ENCODE data around the gene NDUFB2. TPM values are rescaled to one million over a fixed set of nuclear protein-coding genes. Genes with fewer than 3 reads are reported as not detected.
A peak's percentile ranks its signal among the peaks of the same experiment; 100 is the strongest.

NDUFB2 gene
- total and polyA plus RNA-seq, 4 experiments from 2014 or later, result 94.4 to 639 (median 254) TPM

- no peaks in the 10 kb centered on the region for H3K36me3 ChIP-seq (ENCODE audit: insufficient read depth, low read length)
- POLR2A ChIA-PET (ENCODE audit: partially characterized antibody), result interaction anchor here (0.7 to 3.6 kb wide), 11 partner anchors 10 to 497 kb away, joined by 3 to 57 read pairs (median 5); partner anchors contain the start of gene NDUFB2
- peaks cover 16 to 39% (median 18%) of the 10 kb centered on the region in 4 donors for H3K4me1 Mint-ChIP-seq
- DNase-seq, result peak in 1 of 5 donors; percentile 66
- peak within 1 kb of the TSS; percentile 61 to 65 for H3K4me3 ChIP-seq (ENCODE audit: low read length in 2 of 2)
- no peaks in the 10 kb centered on the region for H3K9me3 ChIP-seq (ENCODE audit: control insufficient read depth in 1 of 2, low read length in 2 of 2)
- H3K27ac Mint-ChIP-seq, result peak within 1 kb of the TSS; percentile 90 to 94 (median 92)
- H3K27me3 ChIP-seq (ENCODE audit: insufficient read depth, low read length), result no peaks in the 10 kb centered on the region
- CTCF ChIA-PET (ENCODE audit: partially characterized antibody), result interaction anchor here (0.8 to 1.8 kb wide), 7 partner anchors 10 to 195 kb away, joined by 3 read pairs; partner anchors contain the start of gene NDUFB2
- intact Hi-C loops (cut with micrococcal nuclease), result loop anchor here (1.0 to 10.0 kb wide), 4 partner anchors 24 to 1328 kb away; partner anchors contain the start of genes FMC1, MKRN1, MRPS33 and NDUFB2
- H3K9me3 Mint-ChIP-seq, result no peaks in the 10 kb centered on the region
- peak within 1 kb of the TSS; percentile 74 for H3K27ac ChIP-seq (ENCODE audit: low read depth, low read length)
- H3K36me3 Mint-ChIP-seq, result peaks cover 8 to 13% of the 10 kb centered on the region in 2 donors
- H3K4me3 Mint-ChIP-seq, result peak within 1 kb of the TSS; percentile 81 to 95 (median 88)
- no peaks in the 10 kb centered on the region for H3K27me3 Mint-ChIP-seq
- peaks cover 28% of the 10 kb centered on the region for H3K4me1 ChIP-seq (ENCODE audit: insufficient read depth, low read length)
These were observed 24.0 kb upstream of the NDUFB2 start, which contains the start of gene ADCK2 for GRCh38 chr7:140672382-140673062. ADCK2 (plus strand) TSS chr7:140672945; CDS start chr7:140673331, 386 bp downstream.

DNA sequence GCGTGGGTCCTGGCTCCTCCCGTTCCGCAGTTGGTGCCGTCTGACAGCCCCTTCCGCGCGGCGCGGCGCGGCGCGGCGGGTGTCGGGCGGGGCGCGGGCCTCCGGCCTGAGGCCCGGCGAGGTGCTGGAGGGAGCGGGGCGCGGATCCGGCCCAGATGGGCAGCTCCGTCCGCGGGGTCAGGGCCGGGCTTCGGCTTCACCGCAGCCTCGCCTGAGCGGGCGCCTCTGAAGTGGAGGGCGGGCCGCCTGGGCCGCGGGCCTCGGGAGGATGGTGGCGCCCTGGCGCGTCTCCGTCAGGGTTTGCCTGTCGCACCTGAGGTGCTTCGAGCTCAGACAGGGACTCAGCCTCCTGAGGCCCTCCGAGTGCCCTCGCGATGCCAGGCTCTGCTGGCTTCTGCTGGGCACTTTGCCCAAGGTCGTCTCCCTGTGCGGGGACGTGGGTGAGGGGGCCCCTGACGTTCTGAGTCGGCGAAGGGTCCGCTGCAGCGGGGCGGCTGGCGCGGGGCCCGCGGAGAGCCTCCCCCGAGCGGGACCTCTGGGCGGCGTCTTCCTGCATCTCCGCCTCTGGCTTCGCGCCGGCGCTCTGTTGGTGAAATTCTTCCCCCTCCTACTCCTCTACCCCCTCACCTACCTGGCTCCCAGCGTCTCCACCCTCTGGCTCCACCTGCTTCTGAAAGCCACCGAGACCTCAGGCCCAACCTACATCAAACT is 23.3 kb upstream of the NDUFB2 start:
- Mint-ChIP-seq H3K27ac (peak overlapping the region; percentile 82 to 94 (median 92)), H3K4me3 (peak overlapping the region; percentile 81 to 95 (median 88)), H3K4me1 (peaks cover 17 to 42% (median 22%) of the 10 kb centered on the region in 4 donors), H3K27me3 (no peaks in the 10 kb centered on the region), H3K9me3 (no peaks in the 10 kb centered on the region), H3K36me3 (peaks cover 15 to 20% of the 10 kb centered on the region in 2 donors)
- ChIA-PET CTCF (ENCODE audit: partially characterized antibody) (interaction anchor here (0.8 to 1.8 kb wide), 8 partner anchors 9 to 342 kb away, joined by 3 to 4 read pairs (median 3); partner anchors contain the start of genes MRPS33 and NDUFB2), POLR2A (ENCODE audit: partially characterized antibody) (interaction anchor here (0.7 to 3.6 kb wide), 15 partner anchors 9 to 498 kb away, joined by 3 to 57 read pairs (median 4); partner anchors contain the start of gene NDUFB2)
- Histone ChIP-seq H3K4me3 (ENCODE audit: low read length in 2 of 2) (peak overlapping the region; percentile 61 to 65), H3K36me3 (ENCODE audit: insufficient read depth, low read length) (peaks cover 4% of the 10 kb centered on the region), H3K27me3 (ENCODE audit: insufficient read depth, low read length) (no peaks in the 10 kb centered on the region), H3K4me1 (ENCODE audit: insufficient read depth, low read length) (peaks cover 28% of the 10 kb centered on the region), H3K27ac (ENCODE audit: low read depth, low read length) (peak overlapping the region; percentile 74), H3K9me3 (ENCODE audit: control insufficient read depth in 1 of 2, low read length in 2 of 2) (no peaks in the 10 kb centered on the region)
- peak; percentile 68 to 78 (median 74) for DNase-seq
- intact Hi-C loops (cut with micrococcal nuclease), result loop anchor here (1.0 to 10.0 kb wide), 4 partner anchors 23 to 1328 kb away; partner anchors contain the start of genes FMC1, MKRN1, MRPS33 and NDUFB2

DNA sequence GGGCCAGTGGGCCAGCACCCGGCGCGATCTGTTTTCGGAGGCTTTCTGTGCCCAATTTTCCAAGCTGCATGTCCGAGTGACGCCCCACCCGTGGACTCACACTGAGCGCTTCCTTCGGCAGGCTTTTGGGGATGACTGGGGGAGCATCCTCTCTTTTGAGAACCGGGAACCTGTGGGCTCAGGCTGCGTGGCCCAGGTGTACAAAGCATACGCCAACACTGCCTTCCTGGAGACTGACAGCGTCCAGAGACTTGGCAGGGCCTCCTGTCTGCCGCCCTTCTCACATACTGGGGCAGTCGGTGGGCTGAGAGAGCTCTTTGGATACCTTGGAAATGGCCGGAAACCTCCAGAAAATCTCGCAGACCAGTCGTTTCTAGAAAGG is 22.7 kb upstream of the NDUFB2 start:
- Histone ChIP-seq H3K4me1 (ENCODE audit: insufficient read depth, low read length) (peaks cover 28% of the 10 kb centered on the region), H3K9me3 (ENCODE audit: control insufficient read depth in 1 of 2, low read length in 2 of 2) (no peaks in the 10 kb centered on the region), H3K27ac (ENCODE audit: low read depth, low read length) (peak overlapping the region; percentile 74), H3K27me3 (ENCODE audit: insufficient read depth, low read length) (no peaks in the 10 kb centered on the region), H3K36me3 (ENCODE audit: insufficient read depth, low read length) (peaks cover 4% of the 10 kb centered on the region), H3K4me3 (ENCODE audit: low read length in 2 of 2) (peak overlapping the region; percentile 61 to 65)
- Mint-ChIP-seq H3K9me3 (no peaks in the 10 kb centered on the region), H3K36me3 (peaks cover 20 to 24% of the 10 kb centered on the region in 2 donors), H3K4me3 (peak overlapping the region; percentile 81 to 95 (median 88)), H3K4me1 (peaks cover 17 to 42% (median 22%) of the 10 kb centered on the region in 4 donors), H3K27me3 (no peaks in the 10 kb centered on the region), H3K27ac (peak overlapping the region; percentile 82 to 94 (median 92))
- CTCF ChIA-PET (ENCODE audit: partially characterized antibody), result interaction anchor here (0.9 to 1.8 kb wide), 9 partner anchors 9 to 342 kb away, joined by 3 to 6 read pairs (median 3); partner anchors contain the start of genes MRPS33 and NDUFB2
- POLR2A ChIA-PET (ENCODE audit: partially characterized antibody), result interaction anchor here (0.6 to 3.6 kb wide), 12 partner anchors 8 to 876 kb away, joined by 3 to 57 read pairs (median 4); partner anchors contain the start of gene NDUFB2
- DNase-seq, result no peak
- intact Hi-C loops (cut with micrococcal nuclease), result loop anchor here (1.0 to 10.0 kb wide), 4 partner anchors 23 to 1329 kb away; partner anchors contain the start of genes FMC1, MKRN1, MRPS33 and NDUFB2

DNA sequence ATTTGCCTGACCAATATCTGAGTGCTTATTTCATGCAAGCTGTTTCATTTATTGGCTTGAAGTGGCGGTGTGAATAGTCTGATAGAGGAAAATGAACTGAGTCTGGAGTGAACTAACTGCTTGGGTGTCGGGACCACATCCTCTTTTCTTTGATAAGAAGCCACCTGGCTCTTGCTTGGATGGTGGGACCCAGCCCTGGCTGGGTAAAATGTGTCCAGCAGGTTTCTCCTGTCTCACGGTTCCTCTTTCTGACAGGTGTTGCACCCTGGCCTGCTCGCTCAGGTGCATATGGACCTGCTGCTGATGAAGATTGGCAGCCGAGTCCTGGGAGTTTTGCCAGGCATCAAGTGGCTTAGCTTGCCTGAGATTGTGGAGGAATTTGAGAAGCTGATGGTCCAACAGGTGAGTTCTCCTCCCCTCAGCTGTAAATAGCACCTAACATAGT is 22.1 kb upstream of the NDUFB2 start:
- ChIA-PET CTCF (ENCODE audit: partially characterized antibody) (interaction anchor here (0.9 to 1.8 kb wide), 6 partner anchors 10 to 341 kb away, joined by 3 to 6 read pairs (median 4); partner anchors contain the start of gene MRPS33), POLR2A (ENCODE audit: partially characterized antibody) (interaction anchor here (0.6 to 3.6 kb wide), 5 partner anchors 22 to 1640 kb away, joined by 3 to 57 read pairs (median 13); partner anchors contain the start of gene NDUFB2)
- Mint-ChIP-seq H3K4me1 (peaks cover 17 to 42% (median 22%) of the 10 kb centered on the region in 4 donors), H3K4me3 (peak overlapping the region; percentile 72 to 95 (median 86)), H3K27ac (peak overlapping the region; percentile 82 to 94 (median 92)), H3K9me3 (no peaks in the 10 kb centered on the region), H3K27me3 (no peaks in the 10 kb centered on the region), H3K36me3 (peaks cover 25 to 30% of the 10 kb centered on the region in 2 donors)
- no peak overlapping the region for H3K27ac ChIP-seq (ENCODE audit: low read depth, low read length)
- H3K36me3 ChIP-seq (ENCODE audit: insufficient read depth, low read length), result peaks cover 4% of the 10 kb centered on the region
- no peaks in the 10 kb centered on the region for H3K27me3 ChIP-seq (ENCODE audit: insufficient read depth, low read length)
- H3K9me3 ChIP-seq (ENCODE audit: control insufficient read depth in 1 of 2, low read length in 2 of 2), result no peaks in the 10 kb centered on the region
- intact Hi-C loops (cut with micrococcal nuclease), result loop anchor here (10.0 kb wide), 1 partner anchor 1330 kb away; the partner anchor contains the start of gene FMC1
- DNase-seq, result no peak
- H3K4me1 ChIP-seq (ENCODE audit: insufficient read depth, low read length), result peaks cover 28% of the 10 kb centered on the region
- H3K4me3 ChIP-seq (ENCODE audit: low read length in 2 of 2), result no peak overlapping the region

- Histone ChIP-seq H3K36me3 (ENCODE audit: insufficient read depth, low read length) (peaks cover 4% of the 10 kb centered on the region), H3K4me3 (ENCODE audit: low read length in 2 of 2) (no peak overlapping the region), H3K27me3 (ENCODE audit: insufficient read depth, low read length) (no peaks in the 10 kb centered on the region), H3K27ac (ENCODE audit: low read depth, low read length) (no peak overlapping the region), H3K4me1 (ENCODE audit: insufficient read depth, low read length) (peaks cover 28% of the 10 kb centered on the region), H3K9me3 (ENCODE audit: control insufficient read depth in 1 of 2, low read length in 2 of 2) (no peaks in the 10 kb centered on the region)
- peaks cover 17 to 42% (median 22%) of the 10 kb centered on the region in 4 donors for H3K4me1 Mint-ChIP-seq
- CTCF ChIA-PET (ENCODE audit: partially characterized antibody), result interaction anchor here (0.9 to 1.5 kb wide), 7 partner anchors 10 to 340 kb away, joined by 3 to 6 read pairs (median 3); partner anchors contain the start of gene MRPS33
- no peaks in the 10 kb centered on the region for H3K9me3 Mint-ChIP-seq
- H3K36me3 Mint-ChIP-seq, result peaks cover 29 to 34% of the 10 kb centered on the region in 2 donors
- peak overlapping the region; percentile 18 to 95 (median 85) for H3K4me3 Mint-ChIP-seq
- intact Hi-C loops (cut with micrococcal nuclease), result loop anchor here (10.0 kb wide), 1 partner anchor 1330 kb away; the partner anchor contains the start of gene FMC1
- DNase-seq, result no peak
- peak overlapping the region in 6 of 7 donors; percentile 4 to 90 (median 71) for H3K27ac Mint-ChIP-seq
- H3K27me3 Mint-ChIP-seq, result no peaks in the 10 kb centered on the region
- POLR2A ChIA-PET (ENCODE audit: partially characterized antibody), result interaction anchor here (0.6 to 3.6 kb wide), 3 partner anchors 21 to 1639 kb away, joined by 3 to 57 read pairs (median 17); partner anchors contain the start of gene NDUFB2
These were observed 21.4 kb upstream of the NDUFB2 start for GRCh38 chr7:140674899-140675701.
